SIG-M5 treated with dmso at 0.1 percent for 504 hours (cell line): ENCODE data around the gene SDR39U1.

Experiments
- DNase-seq: peaks from one replicate; lab custom pipeline; 2025; ENCODE audit not compliant: unreplicated experiment; lab: John Stamatoyannopoulos, UW

SDR39U1 gene

GRCh38 chr14:24414077-24414476 is 28.5 kb downstream of the SDR39U1 start:
- no peak for DNase-seq

- peak; percentile 63 for DNase-seq
Measured at GRCh38 chr14:24411443-24412389, 30.9 kb downstream of the SDR39U1 start.

GRCh38 chr14:24409956-24410355 is 32.6 kb downstream of the SDR39U1 start:
- DNase-seq, result no peak

GRCh38 chr14:24409192-24409591 is 33.4 kb downstream of the SDR39U1 start:
- DNase-seq, result no peak

- no peak for DNase-seq
Measured at GRCh38 chr14:24408764-24409163, 33.8 kb downstream of the SDR39U1 start.

- no peak for DNase-seq
Measured at GRCh38 chr14:24407608-24408325, 34.8 kb downstream of the SDR39U1 start.

GRCh38 chr14:24406416-24406815 is 36.2 kb downstream of the SDR39U1 start:
- no peak for DNase-seq

- DNase-seq, result no peak
Measured at GRCh38 chr14:24404814-24405213, 37.8 kb downstream of the SDR39U1 start.

- DNase-seq, result no peak
Measured at GRCh38 chr14:24403294-24403998, 39.1 kb downstream of the SDR39U1 start.

- DNase-seq, result no peak
Measured at GRCh38 chr14:24401810-24402702, 40.5 kb downstream of the SDR39U1 start.

- DNase-seq, result no peak
Measured at GRCh38 chr14:24399999-24400718, 42.4 kb downstream of the SDR39U1 start.

- DNase-seq, result no peak
Measured at GRCh38 chr14:24399447-24399822, 43.1 kb downstream of the SDR39U1 start.

GRCh38 chr14:24398653-24399446 is 43.7 kb downstream of the SDR39U1 start, which contains the start of gene NYNRIN:
Gene NYNRIN (plus strand): TSS chr14:24399003. CDS start chr14:24399247, 244 bp downstream.
- DNase-seq, result no peak

- no peak for DNase-seq
Measured at GRCh38 chr14:24398293-24398652, 44.3 kb downstream of the SDR39U1 start.

GRCh38 chr14:24397639-24398292 is 44.8 kb downstream of the SDR39U1 start:
- DNase-seq, result no peak

- DNase-seq, result peak; percentile 22
Measured at GRCh38 chr14:24395609-24396582, 46.7 kb downstream of the SDR39U1 start.

GRCh38 chr14:24394275-24394674 is 48.3 kb downstream of the SDR39U1 start:
- no peak for DNase-seq
